HG03520 (cell line): ENCODE data around the gene KMT5B.

Experiments used
- ATAC-seq: cut with Tn5 transposase; IDR thresholded peaks from one replicate; pipeline ENCODE4 v1.9.1; 2021; ENCODE audit warnings: mild to moderate bottlenecking, moderate library complexity; ENCODE audit not compliant: unreplicated experiment

Gene KMT5B

DNA sequence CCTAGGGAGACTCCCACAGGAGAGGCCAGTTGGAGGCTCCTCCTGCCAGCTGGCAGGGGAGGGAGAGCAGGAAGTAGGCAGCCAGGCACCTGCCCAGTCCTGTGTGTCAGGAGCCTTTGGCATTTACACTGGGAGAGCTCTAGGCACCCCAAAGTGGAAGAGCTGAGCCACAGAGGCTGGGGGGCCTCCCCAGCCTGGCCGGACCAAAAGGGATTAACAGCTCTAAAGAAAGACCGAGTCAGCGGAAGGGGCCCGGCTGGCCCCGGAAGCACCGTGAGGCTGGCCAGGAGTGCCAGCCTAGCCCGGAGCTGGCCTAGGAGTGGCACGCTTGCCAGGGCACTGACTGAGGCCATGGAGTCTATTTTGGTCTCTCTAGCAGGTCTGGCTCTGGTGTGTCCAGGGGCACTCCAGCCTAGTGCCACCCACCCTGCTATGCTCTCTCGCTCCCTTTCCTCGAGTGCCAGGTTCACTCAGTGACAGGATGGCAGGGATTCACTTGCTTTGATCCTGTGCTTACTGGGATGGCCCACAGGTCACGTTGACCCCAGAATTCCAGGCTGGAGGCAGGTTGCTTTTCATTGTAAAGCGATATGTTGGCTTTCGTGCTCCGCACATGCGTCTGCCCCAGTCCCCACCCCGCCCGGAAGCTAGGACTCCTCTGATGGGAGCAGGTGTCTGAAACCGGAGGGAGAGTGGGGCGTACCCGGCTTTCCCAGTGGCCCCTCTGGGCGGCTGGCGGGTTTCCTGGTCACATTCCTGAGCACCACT, 3.3 kb upstream of the KMT5B start:
- no peak for ATAC-seq

DNA sequence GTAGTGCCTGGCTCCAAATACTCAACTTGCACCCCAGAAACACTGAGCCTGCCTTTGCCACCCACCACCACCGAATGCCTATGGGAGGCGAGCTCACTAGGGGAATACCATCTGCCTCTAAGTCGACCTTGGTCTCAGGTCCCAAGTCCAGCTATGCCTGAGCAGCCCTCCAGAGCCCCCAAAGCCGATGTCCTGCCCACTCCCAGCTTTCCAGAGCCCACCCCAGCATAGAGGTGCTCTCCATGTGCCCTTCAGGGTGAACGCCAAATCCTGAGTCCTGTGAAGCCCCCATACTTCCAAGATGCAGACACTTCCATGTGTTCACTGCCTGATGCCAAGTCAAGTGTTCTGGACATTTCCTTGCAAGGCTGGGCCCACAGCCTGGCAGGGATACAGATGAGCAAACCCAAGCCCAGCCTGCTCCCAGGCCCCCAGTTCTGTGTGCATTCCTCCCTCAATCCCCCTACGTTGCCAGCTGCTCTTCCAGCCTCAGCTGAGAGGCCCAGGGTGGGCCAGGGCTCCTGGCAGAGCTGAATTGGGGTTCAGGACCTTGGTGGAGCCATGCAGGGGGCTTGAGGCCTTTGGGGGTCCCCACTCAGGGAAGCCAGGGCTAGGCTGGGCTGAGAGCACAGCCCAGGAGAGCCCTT, 2.6 kb upstream of the KMT5B start:
- ATAC-seq: no peak

DNA sequence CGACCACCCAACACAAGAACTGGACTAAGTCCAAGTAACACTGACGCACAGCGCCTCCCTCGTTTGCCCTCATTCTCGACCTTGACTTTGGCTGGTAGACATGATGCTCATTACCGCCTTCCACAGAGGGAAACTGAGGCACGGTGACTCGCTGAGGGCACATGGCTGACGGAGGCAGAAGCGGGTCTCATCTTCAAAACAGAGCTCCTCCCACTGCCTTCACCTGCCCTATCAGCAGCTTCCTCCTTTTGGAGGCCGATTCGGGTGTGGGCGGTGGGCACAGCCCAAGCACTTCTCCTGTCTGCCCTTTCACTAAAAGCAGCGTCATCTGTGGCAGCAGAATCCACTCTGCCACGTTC, 2.0 kb upstream of the KMT5B start:
- no peak for ATAC-seq

DNA sequence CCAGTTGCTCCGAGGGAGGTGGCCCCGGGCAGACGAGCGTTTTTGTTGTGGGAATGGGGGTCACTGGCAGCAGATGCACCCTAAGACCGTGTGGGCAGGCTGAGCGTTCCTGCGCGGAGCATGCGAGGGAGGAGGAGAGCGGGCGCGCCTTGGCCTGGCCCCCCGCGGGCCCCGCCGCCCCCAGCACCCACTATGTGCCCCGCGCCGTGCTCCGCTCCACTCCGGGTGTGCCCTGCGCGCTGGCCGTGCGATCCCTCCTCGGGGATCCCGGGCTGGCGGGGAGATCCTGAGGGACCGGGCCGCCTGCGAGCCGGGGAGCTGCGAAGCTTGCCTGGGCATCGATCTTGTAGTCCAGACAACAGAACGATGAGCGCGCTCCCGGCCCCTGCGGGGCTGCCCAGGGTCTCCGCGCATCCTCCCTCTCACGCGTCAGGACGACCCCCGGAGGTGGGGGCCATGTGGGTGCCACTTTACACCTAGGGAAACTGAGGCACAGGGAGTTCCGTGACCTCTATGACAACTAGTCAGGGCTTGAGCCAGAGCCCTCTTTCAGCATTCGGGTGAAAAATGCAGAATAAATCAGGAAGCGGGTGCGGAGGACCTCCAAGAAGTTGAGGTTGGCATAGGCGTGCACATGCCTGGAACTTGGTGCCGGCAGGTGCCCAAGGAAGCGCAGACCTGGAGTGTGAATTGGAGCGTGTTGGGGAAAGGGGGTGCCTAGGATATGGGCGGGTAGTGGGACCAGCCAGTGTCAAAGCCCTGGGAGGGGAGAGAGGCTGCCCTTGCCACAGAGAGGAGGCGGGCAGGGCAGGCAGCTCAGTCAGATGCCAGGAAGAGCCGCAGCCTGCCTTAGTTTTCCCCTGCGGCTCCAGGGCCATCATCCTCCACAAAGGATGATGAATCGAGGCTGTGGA, 1.3 kb upstream of the KMT5B start:
- ATAC-seq: no peak

DNA sequence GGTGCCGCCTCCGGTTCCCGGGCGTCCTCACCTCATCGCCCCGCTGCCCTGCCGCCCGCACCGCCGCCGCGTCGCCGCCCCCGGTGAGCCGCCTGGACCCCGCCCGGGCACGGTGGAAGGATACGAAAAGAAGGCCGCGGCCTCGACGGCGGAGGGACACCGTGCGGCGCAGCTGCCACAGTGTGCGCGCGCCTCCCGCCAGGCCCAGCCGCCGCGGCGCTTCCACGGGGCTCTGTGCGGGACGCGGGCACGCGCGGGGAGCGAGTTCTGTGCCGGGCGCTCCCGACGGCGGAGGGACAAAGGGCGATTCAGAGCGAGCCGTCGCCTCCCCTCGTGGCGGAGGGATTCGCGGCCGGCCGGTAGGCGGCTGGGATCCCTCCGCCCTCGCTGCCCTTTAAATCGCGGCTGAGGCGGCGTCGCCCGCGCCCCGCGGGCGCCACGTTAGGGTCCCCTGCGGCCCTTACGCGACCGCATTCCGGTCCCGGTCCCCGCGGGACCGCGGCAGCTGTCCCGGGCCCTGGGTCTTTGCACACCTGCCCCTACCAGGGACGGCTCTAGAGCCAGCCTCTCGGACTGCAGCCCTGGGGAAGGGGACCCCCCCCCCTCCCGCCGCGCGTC, 568 bp upstream of the KMT5B start:
- peak; percentile 49 for ATAC-seq

DNA sequence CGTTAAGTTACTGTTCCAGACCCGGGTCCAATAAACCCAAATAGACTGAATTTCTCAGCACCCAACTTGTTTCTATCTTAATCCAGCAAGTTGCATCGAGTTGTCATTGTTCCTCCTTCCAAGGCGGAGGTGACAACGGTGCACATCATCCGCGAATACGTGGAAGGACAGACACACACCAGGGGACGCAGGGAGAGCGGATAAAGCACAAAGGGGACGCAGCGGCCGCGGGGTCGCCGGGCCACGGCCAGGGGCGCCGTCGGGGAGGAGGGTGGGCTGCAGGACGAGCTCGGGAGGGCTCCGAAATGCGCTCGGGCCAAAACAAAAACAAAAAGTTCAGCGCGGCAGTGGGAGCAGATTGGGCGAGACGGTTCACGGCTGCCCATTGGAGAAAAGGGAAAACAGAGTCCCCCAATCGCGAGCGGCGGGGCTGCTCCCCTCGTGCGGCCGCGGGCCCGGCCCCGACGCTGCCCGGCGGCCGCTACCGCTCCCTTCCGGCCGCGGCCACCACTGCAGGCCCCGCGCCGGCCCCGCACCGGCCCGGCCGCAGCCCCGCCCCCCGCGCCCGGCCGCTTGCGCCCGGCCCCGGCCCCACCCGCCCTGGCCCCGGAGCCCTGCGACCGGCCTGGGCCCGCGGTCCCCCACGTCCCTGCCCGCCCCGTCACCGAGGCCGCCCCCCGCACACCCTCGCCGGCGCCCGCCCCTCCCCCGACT, 518 bp downstream of the KMT5B start:
- ATAC-seq: peak; percentile 34

DNA sequence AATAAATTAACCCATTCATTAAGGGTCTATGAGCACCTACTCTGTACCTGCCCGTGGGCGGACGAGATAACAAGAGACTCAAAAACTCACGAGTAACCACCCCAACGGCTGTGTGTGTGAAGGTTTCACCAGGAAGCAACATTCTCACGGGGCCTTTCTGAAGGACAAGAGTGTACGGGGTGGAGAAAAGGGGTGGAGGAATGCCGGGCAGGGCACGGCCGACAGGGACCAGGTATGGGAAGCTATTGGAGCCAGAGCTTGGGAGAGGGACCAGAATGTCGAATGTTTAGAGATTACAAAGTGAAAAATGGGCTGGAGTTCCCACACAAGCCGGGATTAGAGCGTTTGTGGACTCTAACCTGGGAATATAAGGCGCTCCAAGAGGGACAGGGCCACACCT, 1.6 kb downstream of the KMT5B start:
- no peak for ATAC-seq

DNA sequence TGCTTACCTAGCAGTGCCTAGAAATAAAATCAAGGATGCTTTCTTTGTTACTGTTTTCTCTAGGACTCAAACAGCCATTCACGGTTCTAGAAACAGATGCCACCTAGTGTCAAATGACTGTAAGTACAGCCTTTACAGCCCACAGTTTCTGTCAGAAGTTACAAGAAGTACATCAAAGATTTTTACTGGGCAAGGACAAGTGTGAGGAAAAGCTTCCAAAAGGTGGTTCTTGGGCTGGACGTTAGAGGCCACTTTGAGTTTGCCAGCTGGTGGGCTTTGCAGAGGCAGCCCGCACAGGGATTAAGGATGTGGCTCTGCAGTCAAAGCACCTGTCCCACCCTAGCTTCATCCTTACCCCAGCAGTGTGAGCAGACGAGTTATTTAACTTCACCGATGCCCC, 6.9 kb downstream of the KMT5B start:
- ATAC-seq: no peak

DNA sequence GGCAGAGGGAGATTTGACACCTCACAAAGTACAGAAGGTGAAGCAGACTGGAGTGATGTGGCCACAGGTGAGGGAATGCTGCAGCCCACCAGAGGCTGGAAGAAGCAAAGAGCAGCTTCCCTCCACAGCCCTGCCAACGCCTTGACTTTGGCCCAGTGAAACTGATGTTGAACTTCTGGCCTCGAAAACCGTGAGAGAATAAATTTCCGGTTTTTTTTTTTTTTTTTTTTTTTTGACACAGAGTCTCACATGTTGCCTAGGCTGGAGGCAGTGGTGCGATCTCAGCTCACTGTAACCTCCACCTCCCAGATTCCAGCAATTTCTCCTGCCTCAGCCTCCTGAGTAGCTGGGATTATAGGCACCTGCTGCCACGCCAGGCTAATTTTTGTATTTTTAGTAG, 8.7 kb downstream of the KMT5B start:
- no peak for ATAC-seq

DNA sequence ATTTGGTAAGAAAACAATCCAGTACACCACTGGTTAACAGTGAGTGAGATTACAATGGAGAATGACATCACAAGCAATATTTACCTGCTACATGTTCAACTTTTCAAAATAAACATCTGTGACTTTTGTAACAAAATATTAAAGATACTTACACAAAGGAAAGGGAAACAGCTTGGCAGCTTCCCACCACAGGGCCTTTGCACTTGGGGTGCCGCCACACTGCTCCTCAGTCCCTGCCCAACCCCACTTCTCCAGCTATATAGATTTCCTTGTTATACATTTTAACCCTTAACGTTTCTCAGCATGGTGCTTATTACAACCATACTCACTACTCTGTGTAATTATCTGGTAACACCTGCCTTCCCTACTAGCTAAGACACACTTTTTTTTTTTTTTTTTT, 10.9 kb downstream of the KMT5B start:
- ATAC-seq: no peak

DNA sequence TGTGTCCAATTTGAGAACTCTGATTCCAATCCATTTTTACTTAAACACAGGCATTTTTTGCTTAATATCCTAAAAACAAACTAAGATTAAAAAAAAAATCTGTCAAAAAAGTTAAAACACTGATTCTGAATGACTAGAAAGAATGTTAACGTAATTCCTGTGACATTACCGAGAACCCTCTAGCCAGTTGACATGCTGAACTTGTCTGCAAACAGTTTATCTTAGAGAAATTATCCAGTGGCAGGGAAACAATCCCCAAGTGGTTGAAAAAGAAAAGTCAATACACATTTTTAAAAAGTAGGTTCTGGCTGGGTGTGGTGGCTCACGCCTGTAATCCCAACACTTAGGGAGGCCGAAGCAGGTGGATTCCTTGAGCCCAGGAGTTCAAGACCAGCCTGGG, 11.6 kb downstream of the KMT5B start:
- ATAC-seq: no peak

DNA sequence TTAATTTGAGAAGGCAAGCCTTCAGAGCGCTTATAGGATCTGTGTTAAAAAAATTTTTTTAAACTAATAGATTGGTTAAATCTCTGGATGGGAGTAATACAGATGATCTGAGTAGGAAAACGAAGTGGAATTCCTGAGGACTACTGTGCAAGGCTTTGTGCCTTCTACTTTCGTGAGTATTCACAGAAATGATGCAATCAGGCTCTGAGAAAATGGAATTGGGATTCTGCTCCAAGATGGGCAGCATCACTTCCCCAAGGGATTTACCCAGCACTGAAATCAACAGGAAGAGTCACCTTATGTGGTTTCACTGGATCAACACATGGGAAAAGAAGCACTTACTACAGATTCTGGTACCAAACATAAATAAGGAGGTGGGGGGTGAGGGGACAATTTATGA, 12.5 kb downstream of the KMT5B start:
- ATAC-seq: no peak

DNA sequence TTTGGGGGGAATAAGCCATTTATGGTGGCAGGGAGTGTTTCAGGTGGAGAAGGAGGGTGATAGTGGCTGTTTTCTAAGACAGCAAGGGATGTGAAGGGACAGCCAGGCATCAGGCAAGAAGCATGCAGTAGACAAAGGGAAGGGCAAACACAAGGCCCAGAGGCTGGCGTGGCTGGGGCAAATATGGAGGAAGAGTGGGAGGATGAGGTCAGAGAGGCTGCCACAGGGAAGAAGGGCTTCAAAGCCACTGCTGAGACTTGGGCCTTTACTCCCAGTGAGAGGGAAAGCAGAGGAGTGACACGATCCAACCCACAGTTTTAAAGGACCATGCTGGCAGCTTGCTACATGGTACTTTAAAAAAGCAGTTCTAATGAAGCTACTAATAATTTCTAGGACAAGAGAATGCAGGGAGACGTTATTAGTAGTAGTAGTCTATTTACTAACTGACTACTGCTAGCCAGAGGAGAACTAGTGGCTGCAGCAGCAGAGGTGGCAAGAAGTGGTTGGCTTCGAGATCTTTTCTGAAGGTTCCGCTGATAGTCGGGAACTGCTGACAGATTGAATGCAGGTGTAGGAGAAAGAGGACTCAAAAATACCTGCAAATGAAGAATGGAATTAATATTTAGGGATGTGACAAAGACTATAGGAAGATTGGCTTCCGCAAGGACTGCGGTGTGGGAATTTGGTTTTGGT, 13.7 kb downstream of the KMT5B start:
- ATAC-seq: no peak

DNA sequence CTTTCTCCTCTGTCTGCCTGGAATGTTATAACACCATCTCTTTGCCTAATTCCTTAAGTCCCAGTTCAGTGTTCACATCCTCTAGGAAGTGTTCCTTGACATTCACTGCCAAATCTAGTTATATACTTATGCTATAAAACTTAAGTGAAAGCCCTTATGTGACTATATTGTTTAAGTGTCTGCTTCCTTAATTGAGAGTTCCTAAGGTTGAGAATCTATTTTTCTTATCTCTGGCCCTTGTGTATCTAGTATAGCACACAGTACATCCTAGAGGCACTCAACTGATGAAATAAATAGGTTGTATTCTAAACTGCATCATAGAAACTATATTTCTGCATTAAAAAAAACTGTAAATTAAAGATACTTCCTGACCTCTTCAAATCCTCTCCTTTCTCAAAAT, 16.9 kb downstream of the KMT5B start:
- no peak for ATAC-seq

DNA sequence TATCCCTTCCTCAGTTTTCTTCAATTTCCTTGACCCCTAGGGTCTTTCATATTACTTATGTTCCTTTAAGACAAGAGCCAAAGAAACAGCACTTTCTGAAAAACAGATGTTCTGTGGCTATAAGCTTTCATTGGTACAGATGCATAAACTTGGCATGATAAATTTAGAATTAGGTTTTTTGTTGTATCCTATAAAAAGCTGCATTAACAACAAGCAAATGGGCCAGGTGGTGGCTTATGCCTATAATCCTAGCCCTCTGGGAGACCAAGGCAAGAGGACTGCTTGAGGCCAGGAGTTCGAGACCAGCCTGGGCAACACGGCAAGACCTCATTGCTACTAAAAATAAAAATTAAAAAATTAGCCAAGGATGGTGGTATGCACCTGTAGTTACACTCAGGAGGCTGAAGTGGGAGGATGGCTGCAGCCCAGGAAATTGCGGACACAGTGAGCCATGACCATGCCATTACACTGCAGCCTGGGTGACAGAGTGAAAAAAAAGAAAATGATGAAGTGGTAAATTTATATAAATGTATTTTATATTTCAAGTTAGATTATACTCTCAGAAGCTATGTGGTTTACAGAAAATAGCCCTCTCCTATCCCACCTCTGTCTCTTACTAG, 18.3 kb downstream of the KMT5B start:
- ATAC-seq: no peak

DNA sequence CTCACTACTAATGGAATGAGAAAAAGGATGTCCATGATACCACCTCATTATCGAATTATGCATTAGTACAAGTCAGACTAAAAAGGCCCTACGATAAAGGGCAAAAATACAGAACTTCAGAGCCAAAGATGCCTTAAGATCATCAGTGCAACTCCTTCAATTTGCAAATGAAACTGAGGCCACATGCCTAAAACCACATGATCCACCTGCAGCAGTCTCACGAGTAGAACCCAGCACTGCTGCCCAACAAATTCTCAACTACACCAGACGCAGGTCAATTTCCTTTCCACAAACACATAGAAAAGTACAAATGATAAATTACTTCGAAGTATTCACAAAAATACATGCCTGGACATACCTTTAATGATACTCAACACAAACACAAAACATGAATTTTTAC, 20.1 kb downstream of the KMT5B start:
- no peak for ATAC-seq

DNA sequence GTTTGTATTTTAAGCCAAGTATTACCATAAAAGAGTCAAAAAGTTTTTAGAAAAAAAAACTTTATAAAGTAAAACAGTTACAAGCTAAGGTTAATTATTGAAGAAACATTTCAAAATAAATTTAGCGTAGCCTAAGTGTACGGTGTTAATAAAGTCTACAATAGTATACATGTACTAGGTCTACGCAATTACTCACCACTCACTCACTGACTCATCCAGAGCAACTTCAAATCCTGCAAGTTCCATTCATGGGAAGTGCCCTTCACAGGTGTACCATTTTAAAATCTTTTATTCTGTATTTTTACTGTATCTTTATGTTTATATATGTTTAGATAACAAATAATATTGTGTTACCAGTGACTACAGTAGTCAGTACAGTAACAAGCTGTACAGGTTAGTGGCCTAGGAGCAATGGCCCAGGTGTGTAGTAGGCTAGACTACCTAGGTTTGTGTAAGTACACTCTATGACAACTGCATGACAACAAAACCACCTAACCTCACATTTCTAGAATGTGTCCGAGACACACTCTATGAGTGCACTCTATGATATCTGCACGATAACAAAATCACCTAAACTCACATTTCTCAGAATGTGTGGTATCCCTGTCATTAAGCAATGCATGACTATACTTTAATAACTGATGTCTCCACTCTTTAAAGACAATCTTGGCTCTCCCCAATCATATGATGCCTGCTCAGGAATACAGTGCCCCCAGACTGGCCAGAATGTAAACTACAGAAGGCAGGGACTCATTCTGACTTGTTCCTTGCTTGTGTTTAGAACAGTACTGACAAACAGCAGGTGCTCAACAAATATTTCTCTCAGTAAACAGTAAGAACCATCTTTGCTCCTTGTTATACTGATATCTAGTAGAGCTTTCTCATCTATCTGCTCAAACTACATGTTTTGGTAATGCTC, 21.2 kb downstream of the KMT5B start:
- no peak for ATAC-seq

DNA sequence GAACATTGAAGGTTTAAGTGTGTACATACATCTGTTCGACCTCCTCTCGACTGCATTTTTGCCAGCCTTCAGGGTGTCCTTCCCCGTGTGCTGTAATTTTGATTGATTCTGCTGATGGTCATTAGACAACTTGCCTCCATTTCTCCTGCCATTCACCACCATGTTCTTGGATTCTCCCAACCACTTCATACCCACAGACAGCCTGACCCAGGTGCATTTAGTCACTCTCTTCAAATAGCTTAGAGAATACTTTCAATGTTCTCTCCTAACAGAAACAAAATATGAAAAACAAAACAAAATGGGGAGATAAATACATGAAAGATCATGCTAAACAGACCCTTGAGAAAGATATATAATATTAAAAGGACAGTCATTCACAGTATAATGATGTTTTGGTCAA, 23.2 kb downstream of the KMT5B start:
- ATAC-seq: no peak

DNA sequence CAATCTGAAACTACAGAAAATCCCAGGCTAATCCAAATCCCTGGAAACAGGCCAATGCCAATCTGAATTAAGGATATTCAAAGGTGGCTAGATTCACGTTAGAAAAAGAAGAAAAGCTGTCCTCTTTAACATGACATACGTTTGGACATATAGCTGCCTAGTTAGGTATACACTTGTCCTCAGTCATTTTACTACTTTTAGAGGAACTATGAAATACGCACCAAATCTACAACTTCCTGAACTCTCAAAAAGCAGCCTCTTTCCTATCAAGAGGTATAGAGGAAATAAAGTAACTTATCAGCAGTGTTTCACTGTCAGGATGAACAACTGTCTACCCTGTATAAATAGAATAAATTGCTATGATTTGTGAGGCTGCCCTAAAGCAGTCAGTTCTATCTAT, 24.0 kb downstream of the KMT5B start:
- no peak for ATAC-seq
